Panc1 (cell line): Measurements from ENCODE around the gene AMZ1.

Experiments used
- POLR2AphosphoS5 ChIP-seq: IDR thresholded peaks from 2 replicates; pipeline ENCODE4 v1.6.1; 2012; ENCODE audit warnings: mild to moderate bottlenecking, low read depth, low read length, moderate library complexity
- SIN3A ChIP-seq: IDR thresholded peaks from 2 replicates; pipeline ENCODE4 v1.6.1; 2012; ENCODE audit warnings: low read depth, mild to moderate bottlenecking, low read length, moderate library complexity, borderline replicate concordance; ENCODE audit not compliant: insufficient read depth
- TF ChIP-seq, protein P1 (sequence below): fragments of 450-650 bp; IDR thresholded peaks from 2 replicates; pipeline ENCODE4 v1.5.1; 2017; ENCODE audit warnings: mild to moderate bottlenecking
- TF ChIP-seq, protein P2 (sequence below), 2 experiments: IDR thresholded peaks; 2 replicates each; pipeline ENCODE4 v1.6.1; 2011 to 2012; ENCODE audit warnings: low read depth in 2 of 2, control low read depth in 1 of 2, low read length in 1 of 2, mild to moderate bottlenecking in 1 of 2, moderate library complexity in 1 of 2; ENCODE audit not compliant: insufficient read depth in 1 of 2

DNA sequence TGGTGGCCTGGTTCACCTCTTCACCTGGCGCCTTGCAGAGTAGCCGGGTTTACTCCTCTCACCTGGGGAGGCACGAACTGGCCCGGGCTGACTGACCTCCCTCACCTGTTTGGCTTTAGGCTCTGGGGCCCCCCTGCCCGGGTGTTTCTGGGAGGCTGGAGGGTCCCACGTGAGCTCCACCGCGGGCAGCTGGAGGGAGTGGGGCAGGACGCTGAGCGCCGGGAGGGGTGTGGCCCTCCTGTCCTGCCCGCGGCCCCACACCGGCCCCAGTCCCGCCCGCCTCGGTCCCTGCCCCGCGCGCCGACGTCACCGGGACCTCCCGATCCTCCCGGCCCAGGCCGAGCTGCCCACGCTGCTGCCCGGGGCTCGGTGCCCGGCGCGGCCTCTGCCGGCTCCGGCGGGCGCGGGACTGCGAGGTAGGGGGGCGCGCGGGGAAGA, at the start of gene AMZ1:
- TF ChIP-seq, protein P1, sequence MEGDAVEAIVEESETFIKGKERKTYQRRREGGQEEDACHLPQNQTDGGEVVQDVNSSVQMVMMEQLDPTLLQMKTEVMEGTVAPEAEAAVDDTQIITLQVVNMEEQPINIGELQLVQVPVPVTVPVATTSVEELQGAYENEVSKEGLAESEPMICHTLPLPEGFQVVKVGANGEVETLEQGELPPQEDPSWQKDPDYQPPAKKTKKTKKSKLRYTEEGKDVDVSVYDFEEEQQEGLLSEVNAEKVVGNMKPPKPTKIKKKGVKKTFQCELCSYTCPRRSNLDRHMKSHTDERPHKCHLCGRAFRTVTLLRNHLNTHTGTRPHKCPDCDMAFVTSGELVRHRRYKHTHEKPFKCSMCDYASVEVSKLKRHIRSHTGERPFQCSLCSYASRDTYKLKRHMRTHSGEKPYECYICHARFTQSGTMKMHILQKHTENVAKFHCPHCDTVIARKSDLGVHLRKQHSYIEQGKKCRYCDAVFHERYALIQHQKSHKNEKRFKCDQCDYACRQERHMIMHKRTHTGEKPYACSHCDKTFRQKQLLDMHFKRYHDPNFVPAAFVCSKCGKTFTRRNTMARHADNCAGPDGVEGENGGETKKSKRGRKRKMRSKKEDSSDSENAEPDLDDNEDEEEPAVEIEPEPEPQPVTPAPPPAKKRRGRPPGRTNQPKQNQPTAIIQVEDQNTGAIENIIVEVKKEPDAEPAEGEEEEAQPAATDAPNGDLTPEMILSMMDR = no peak
- no peak for TF ChIP-seq POLR2AphosphoS5
- TF ChIP-seq, protein P2, sequence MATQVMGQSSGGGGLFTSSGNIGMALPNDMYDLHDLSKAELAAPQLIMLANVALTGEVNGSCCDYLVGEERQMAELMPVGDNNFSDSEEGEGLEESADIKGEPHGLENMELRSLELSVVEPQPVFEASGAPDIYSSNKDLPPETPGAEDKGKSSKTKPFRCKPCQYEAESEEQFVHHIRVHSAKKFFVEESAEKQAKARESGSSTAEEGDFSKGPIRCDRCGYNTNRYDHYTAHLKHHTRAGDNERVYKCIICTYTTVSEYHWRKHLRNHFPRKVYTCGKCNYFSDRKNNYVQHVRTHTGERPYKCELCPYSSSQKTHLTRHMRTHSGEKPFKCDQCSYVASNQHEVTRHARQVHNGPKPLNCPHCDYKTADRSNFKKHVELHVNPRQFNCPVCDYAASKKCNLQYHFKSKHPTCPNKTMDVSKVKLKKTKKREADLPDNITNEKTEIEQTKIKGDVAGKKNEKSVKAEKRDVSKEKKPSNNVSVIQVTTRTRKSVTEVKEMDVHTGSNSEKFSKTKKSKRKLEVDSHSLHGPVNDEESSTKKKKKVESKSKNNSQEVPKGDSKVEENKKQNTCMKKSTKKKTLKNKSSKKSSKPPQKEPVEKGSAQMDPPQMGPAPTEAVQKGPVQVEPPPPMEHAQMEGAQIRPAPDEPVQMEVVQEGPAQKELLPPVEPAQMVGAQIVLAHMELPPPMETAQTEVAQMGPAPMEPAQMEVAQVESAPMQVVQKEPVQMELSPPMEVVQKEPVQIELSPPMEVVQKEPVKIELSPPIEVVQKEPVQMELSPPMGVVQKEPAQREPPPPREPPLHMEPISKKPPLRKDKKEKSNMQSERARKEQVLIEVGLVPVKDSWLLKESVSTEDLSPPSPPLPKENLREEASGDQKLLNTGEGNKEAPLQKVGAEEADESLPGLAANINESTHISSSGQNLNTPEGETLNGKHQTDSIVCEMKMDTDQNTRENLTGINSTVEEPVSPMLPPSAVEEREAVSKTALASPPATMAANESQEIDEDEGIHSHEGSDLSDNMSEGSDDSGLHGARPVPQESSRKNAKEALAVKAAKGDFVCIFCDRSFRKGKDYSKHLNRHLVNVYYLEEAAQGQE (IDR thresholded peaks at IDR 0.05; ENCODE audit: insufficient read depth in 1 of 2, low read depth in 2 of 2, low read length in 1 of 2) = no peak
- TF ChIP-seq SIN3A = no peak
